Brain pericyte (primary cell): ENCODE data around the gene SGK1.
"Not testable (repeated sequence)": the region's sequence is repeated elsewhere in the genome, so short reads cannot be mapped to it uniquely, and the experiment has no call there.

Experiments used
- DNase-seq: peaks from one replicate; pipeline ENCODE4 v3.0.0-alpha.2; 2012; ENCODE audit warnings: low read depth, low spot score

Gene SGK1

GRCh38 chr6:134223796-134224420 lies 94.0 kb downstream of the SGK1 start:
- no peak for DNase-seq

GRCh38 chr6:134221250-134221649 lies 96.7 kb downstream of the SGK1 start:
- DNase-seq, result no peak

- no peak for DNase-seq
These were observed 100.1 kb downstream of the SGK1 start for GRCh38 chr6:134217798-134218140.

GRCh38 chr6:134217105-134217797 lies 100.7 kb downstream of the SGK1 start:
- DNase-seq, result no peak

- no peak for DNase-seq
These were observed 101.5 kb downstream of the SGK1 start for GRCh38 chr6:134216301-134217010.

- DNase-seq, result not testable (repeated sequence)
These were observed 104.5 kb downstream of the SGK1 start for GRCh38 chr6:134213410-134213809.

- no peak for DNase-seq
These were observed 106.6 kb downstream of the SGK1 start for GRCh38 chr6:134211297-134211696.

GRCh38 chr6:134207421-134207820 lies 110.5 kb downstream of the SGK1 start:
- DNase-seq, result no peak

- DNase-seq, result no peak
These were observed 112.5 kb downstream of the SGK1 start for GRCh38 chr6:134205366-134205765.

- not testable (repeated sequence) for DNase-seq
These were observed 113.2 kb downstream of the SGK1 start for GRCh38 chr6:134204759-134205158.

- DNase-seq, result no peak
These were observed 113.9 kb downstream of the SGK1 start for GRCh38 chr6:134204031-134204430.

GRCh38 chr6:134201716-134202115 lies 116.2 kb downstream of the SGK1 start:
- DNase-seq, result no peak

GRCh38 chr6:134199848-134200606 lies 117.9 kb downstream of the SGK1 start:
- no peak for DNase-seq

- DNase-seq, result no peak
These were observed 119.8 kb downstream of the SGK1 start for GRCh38 chr6:134198093-134198492.

GRCh38 chr6:134197685-134198084 lies 120.2 kb downstream of the SGK1 start:
- not testable (repeated sequence) for DNase-seq

GRCh38 chr6:134196568-134197193 lies 121.2 kb downstream of the SGK1 start:
- no peak for DNase-seq

- DNase-seq, result no peak
These were observed 121.9 kb downstream of the SGK1 start for GRCh38 chr6:134195985-134196384.

- DNase-seq, result no peak
These were observed 122.6 kb downstream of the SGK1 start for GRCh38 chr6:134195164-134195906.

- DNase-seq, result no peak
These were observed 124.1 kb downstream of the SGK1 start for GRCh38 chr6:134193536-134194498.

GRCh38 chr6:134192609-134193008 lies 125.3 kb downstream of the SGK1 start:
- DNase-seq, result not testable (repeated sequence)
